HepG2 (cell line): Measurements from ENCODE around the gene GPS1. TPM values are rescaled to one million over a fixed set of nuclear protein-coding genes. Genes with fewer than 3 reads are reported as not detected.

Experiments used
- ARHGAP35 ChIP-seq: sonication (generic); formaldehyde crosslinking; IDR thresholded peaks from 2 replicates; pipeline ENCODE4 v1.9.0; 2022; ENCODE audit warnings: mild to moderate bottlenecking, inconsistent platforms, moderate library complexity, missing genetic modification reagents, borderline replicate concordance
- GZF1 ChIP-seq: sonication (generic); formaldehyde crosslinking; IDR thresholded peaks from 2 replicates; pipeline ENCODE4 v1.5.1; 2020; ENCODE audit warnings: mild to moderate bottlenecking, missing genetic modification reagents
- HNRNPL ChIP-seq: fragments of 200-400 bp; formaldehyde crosslinking; IDR thresholded peaks from 2 replicates; pipeline ENCODE4 v1.6.1; 2017; ENCODE audit warnings: mild to moderate bottlenecking, low read depth, low read length
- HNRNPLL ChIP-seq: fragments of 200-400 bp; formaldehyde crosslinking; IDR thresholded peaks from 2 replicates; pipeline ENCODE4 v1.6.1; 2017; ENCODE audit warnings: mild to moderate bottlenecking, low read depth, low read length; ENCODE audit not compliant: poor library complexity, severe bottlenecking
- MLLT10 ChIP-seq: sonication (generic); formaldehyde crosslinking; IDR thresholded peaks from 2 replicates; pipeline ENCODE4 v1.4.0; 2020; ENCODE audit warnings: missing genetic modification reagents
- NFE2L1 ChIP-seq: sonication (generic); formaldehyde crosslinking; IDR thresholded peaks from 2 replicates; pipeline ENCODE4 v1.4.0; 2020; ENCODE audit warnings: missing genetic modification reagents, mild to moderate bottlenecking, borderline replicate concordance
- SMARCE1 ChIP-seq: fragments of 450-650 bp; IDR thresholded peaks from 2 replicates; pipeline ENCODE4 v1.6.1; 2017; ENCODE audit warnings: borderline replicate concordance
- XRCC5 ChIP-seq: fragments of 200-400 bp; formaldehyde crosslinking; optimal IDR thresholded peaks from 2 replicates; pipeline ENCODE3; 2017; ENCODE audit warnings: mild to moderate bottlenecking, low read length
- ZC3H4 ChIP-seq: sonication (generic); formaldehyde crosslinking; IDR thresholded peaks from 2 replicates; pipeline ENCODE4 v1.4.0; 2020; ENCODE audit warnings: missing genetic modification reagents, borderline replicate concordance
- ZNF678 ChIP-seq: sonication (generic); formaldehyde crosslinking; IDR thresholded peaks from 2 replicates; pipeline ENCODE4 v1.4.0; 2020; ENCODE audit warnings: mild to moderate bottlenecking, missing genetic modification reagents
- ZNF792 ChIP-seq: IDR thresholded peaks from 2 replicates; pipeline ENCODE4 v1.6.1; 2016
- polyA plus RNA-seq, 8 experiments: library from polyadenylated mRNA; depleted of rRNA in 3 of 8; stranded (reverse) in 7 of 8; unstranded in 1 of 8; fragments of >200 nt; fragmentation: Illumina TruSeq in 4 of 8; extraction: Trizol in 4 of 8; gene quantifications; 2 replicates each; pipeline versions ENCODE4 v1.2.1 to v1.2.3, GENCODE V29; 2011 to 2016; ENCODE audit warnings: low read depth in 4 of 8, missing spikeins in 1 of 8, mixed read lengths in 1 of 8; ENCODE audit not compliant: insufficient read depth in 1 of 8
- total RNA-seq, 5 experiments: library from RNA; depleted of rRNA; stranded (reverse); fragments of >200 nt; fragmentation: Illumina TruSeq; extraction: Trizol; gene quantifications; 2 replicates each; pipeline ENCODE4 v1.2.3, GENCODE V29; 2016; ENCODE audit warnings: low read depth in 1 of 5
- TF ChIP-seq, protein P1 (sequence below): sonication (generic); formaldehyde crosslinking; IDR thresholded peaks from 2 replicates; pipeline ENCODE4 v1.5.0; 2020; ENCODE audit warnings: missing genetic modification reagents

GPS1 gene
- total and polyA plus RNA-seq, 2 of the 13 experiments (the other 11 are each of a cell fraction or from before 2014, with no cell fraction given), result 124 to 128 TPM

DNA sequence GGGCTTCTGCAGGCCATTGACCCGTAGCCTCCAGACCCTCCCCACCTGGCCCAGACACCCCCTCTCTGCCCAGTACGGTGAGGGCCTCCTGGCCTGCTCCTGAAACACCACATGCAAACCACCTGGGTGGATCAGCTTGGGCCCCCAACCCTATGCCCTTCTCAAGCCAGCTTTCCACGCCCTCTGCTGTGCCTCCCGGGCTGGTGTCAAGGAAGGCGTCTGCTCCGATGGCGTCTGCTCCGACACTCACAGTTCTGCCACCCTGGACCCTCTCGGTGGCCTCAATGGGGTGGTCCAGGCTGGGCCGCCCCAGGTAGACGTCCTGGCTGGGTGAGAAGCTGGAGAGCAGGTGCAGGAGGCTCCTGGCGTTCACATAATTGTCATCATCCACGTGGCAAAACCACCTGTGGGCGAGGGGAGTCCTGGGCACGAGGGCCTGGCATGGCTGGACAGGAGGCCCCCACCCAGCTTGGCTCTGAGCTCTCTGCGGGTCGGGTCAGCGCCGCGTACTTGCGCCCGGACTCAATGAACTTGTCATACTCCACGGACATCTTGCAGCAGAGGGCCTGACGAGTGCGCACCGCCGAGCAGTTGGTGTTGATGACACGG is 1.4 kb upstream of the GPS1 start (continued):
- TF ChIP-seq ZNF678 (no peak), ARHGAP35 (CRISPR knock-in tag) (0 out of 2 replicates have a peak, but pooled peaks have one; percentile 20), ZNF792 (CRISPR knock-in tag) (no peak), HNRNPLL (peak; percentile 16), ZC3H4 (0 out of 2 replicates have a peak, but pooled peaks have one; percentile 50), XRCC5 (no peak), NFE2L1 (CRISPR knock-in tag) (0 out of 2 replicates have a peak, but pooled peaks have one; percentile 38), GZF1 (CRISPR knock-in tag) (peak; percentile 17; the same call in 1 of the 2 replicates), MLLT10 (CRISPR knock-in tag) (no peak), SMARCE1 (no peak), HNRNPL (peak; percentile 90; the same call in 1 of the 2 replicates)
- TF ChIP-seq, protein P1, sequence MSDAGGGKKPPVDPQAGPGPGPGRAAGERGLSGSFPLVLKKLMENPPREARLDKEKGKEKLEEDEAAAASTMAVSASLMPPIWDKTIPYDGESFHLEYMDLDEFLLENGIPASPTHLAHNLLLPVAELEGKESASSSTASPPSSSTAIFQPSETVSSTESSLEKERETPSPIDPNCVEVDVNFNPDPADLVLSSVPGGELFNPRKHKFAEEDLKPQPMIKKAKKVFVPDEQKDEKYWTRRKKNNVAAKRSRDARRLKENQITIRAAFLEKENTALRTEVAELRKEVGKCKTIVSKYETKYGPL (CRISPR knock-in tag), result no peak
